CD4-positive, alpha-beta T cell treated with Interleukin-2 at 100 ng/mL for 4 hours (primary cell): ENCODE results near the gene RPP25.
"Not testable (repeated sequence)": the region's sequence is repeated elsewhere in the genome, so short reads cannot be mapped to it uniquely, and the experiment has no call there.

Experiments used
- DNase-seq: peaks from one replicate; pipeline ENCODE4 v3.0.0-alpha.2; 2020; ENCODE audit warnings: low spot score

The RPP25 gene

GRCh38 chr15:74962671-74963070 lies 6.1 kb upstream of the RPP25 start:
- DNase-seq = no peak

DNA sequence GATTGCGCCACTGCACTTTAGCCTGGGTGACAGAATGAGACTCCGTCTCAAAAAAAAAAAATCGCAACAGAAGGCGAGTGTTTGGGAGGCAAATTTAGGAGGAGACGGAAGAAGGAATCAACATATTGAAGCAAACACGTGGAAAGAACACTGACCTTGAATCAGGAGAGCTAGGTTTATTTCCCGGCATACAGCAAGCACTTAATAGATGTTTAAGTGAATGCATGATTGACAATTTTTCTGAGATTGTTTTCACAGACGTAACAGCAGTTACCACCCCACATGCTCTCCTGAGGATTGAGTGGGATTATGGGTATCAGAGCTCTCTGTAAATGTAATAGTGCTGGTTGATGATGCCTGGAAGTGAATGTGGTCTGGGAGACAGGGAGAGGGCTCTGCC lies 5.6 kb upstream of the RPP25 start:
- DNase-seq = no peak

- DNase-seq = no peak
Measured at GRCh38 chr15:74961616-74962015, 5.0 kb upstream of the RPP25 start.

DNA sequence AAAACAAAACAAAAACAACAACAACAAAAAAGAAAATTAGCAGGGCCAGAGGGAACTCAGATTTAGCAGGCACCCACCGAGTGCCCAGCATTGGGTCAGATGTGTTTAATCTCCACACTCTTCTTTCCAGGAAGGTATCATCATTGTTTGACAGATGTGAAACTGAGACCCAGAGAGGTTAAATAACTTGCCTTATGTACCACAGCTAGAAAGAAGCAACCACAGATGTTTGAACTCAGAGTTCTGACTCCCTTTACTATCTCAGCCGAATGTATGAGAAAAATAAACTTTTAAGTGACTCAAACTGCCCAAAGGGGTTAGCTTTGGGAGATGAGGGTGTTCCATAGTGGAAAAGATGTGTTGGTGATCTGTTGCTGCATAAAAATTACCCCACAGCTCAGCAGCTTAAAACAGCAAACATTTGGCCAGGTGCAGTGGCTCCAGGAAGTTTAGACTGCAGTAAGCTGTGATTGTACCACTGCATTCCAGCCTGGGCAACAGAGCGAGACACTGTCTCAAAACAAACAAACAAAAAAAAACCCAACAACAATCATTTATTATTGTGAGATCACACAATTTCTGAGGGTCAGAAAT lies 4.5 kb upstream of the RPP25 start:
- DNase-seq = no peak

DNA sequence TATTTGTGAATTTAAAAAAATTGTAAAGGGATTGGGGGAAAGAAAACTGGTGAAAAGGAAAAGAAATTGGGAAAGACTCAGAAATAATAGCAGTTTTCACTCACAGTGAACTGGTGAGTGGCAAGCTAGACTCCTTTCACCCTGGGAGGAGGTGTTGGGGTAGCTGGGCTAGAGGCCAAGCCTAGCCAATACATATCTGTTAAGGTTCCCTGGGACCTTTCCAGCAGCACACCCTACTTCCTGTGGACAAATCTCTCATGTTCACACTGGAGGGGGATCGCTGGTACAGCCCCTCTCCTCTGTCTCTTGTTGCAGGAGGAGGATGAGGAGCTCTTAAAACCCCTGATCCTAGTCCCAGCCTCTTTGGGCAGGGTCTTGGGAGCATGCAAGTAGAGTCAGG lies 3.7 kb upstream of the RPP25 start:
- DNase-seq = no peak

GRCh38 chr15:74959586-74959939 lies 3.0 kb upstream of the RPP25 start:
- DNase-seq = no peak

- DNase-seq = no peak
Measured at GRCh38 chr15:74958908-74959585, 2.5 kb upstream of the RPP25 start.

GRCh38 chr15:74958320-74958907 lies 1.8 kb upstream of the RPP25 start:
- DNase-seq = no peak

GRCh38 chr15:74957476-74958035 lies 984 bp upstream of the RPP25 start:
- DNase-seq = no peak

- peak; percentile 61 for DNase-seq
Measured at GRCh38 chr15:74955796-74956647, 550 bp downstream of the RPP25 start.

DNA sequence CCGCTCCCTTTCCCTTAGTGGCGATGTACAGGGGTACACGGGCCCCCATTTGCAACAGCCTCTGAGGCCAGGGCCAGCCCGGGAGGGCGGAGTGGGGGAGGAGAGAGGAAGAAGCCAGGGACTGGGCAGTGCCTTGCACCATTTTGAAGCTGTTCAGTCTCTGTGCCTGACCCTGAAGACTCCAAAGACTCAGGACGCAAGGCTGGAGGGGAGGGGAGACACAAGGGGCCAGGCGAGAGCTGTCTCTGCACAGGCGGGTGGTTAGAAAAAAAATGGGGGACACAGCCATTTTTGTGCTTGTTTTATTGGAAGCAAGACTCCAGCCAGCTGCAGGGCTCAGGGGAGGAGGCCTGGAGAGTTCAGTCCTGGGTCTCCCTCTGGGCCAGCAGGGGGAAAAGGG lies 1.6 kb downstream of the RPP25 start:
- no peak for DNase-seq

- DNase-seq = no peak
Measured at GRCh38 chr15:74954515-74954914, 2.1 kb downstream of the RPP25 start.

- no peak for DNase-seq
Measured at GRCh38 chr15:74951006-74951405, 5.6 kb downstream of the RPP25 start.

DNA sequence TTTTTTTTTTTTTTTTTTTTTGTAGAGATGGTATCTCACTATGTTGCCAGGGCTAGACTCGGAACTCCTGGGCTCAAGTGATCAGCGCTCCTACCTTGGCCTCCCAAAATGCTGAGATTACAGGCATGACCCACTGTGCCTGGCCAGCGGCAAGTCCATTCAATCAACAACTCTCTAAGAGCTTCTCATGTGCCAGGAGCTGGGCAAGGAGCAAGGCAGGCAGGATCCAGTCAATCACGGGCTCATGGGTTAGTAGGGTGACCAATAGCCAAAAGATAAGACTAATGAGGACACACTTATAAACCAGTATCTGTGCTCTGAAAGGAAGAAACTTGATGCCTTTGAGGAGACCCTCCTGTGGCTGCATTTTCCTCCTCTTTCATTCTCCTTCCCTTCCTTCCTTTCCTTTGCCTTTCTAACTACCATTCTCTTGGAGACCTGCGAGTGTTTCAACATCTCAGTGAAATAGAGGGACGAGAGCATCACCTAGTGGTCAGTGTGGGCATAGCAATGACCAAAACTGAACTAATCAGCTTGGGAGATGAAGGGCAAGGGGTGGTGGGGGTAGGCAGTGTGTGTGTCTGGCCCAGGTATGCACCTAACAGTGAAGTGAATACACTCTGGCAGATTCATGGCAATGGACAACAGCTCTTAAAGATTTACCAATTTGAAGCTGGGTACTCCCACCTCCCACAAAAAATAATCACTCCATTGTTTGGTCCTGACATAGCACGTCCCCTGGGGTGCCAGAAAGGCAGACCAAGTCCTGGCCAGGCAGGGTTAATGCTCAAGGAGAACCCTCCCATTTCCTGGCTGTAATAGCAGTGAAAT lies 6.3 kb downstream of the RPP25 start:
- peak; percentile 86 for DNase-seq

GRCh38 chr15:74937590-74938371 lies 18.8 kb downstream of the RPP25 start, which contains the start of gene COX5A:
COX5A (minus strand) TSS chr15:74938073; CDS start chr15:74938014, 59 bp downstream.
- peak; percentile 93 for DNase-seq

DNA sequence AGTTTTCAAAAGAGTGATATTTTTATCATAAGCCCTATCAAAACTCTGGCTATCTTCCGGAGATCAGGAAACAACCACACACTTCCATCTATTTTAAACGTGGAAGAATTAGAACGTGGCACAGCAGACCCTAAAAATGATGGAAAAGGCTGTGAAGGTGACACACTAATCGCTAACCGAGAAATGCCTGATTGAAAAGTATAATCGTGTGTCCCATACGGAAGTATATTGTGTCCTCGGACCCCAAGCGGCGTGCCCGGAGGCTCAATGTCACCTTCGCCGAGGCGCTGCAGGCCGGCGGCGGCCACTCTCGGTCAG lies 19.3 kb downstream of the RPP25 start:
- no peak for DNase-seq

GRCh38 chr15:74935193-74935592 lies 21.4 kb downstream of the RPP25 start:
- not testable (repeated sequence) for DNase-seq

DNA sequence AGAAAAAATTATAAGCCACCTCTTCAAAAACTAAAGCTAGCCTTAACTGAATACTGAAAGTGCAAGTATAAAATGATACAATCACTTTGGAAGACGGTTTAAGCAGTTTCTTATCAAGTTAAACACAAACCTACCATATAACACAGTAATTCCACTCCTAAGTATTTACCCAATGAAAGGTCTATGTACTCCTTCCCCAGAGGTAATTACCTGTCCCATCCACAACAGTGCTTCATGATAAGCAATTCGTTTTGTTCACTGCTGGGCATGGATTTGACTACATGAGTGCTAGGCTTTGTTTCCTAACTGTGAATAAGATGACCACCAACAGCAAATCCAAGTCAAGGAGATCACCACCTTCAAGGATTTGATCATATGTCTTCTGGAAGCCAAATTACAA lies 23.0 kb downstream of the RPP25 start:
- DNase-seq = no peak

- no peak for DNase-seq
Measured at GRCh38 chr15:74928771-74929198, 27.8 kb downstream of the RPP25 start.

GRCh38 chr15:74924525-74924924 lies 32.0 kb downstream of the RPP25 start:
- DNase-seq = no peak

- no peak for DNase-seq
Measured at GRCh38 chr15:74920456-74920855, 36.1 kb downstream of the RPP25 start.
